ENCODE data around the gene TNFRSF11A. TPM values are rescaled to one million over a fixed set of nuclear protein-coding genes. Genes with fewer than 3 reads are reported as not detected.

TNFRSF11A gene
- total RNA-seq, 1 experiment from 2014 or later = 3.2 TPM

GRCh38 chr18:62372156-62372555, 47.0 kb downstream of the TNFRSF11A start:
- DNase-seq (ENCODE audit: low read depth, low spot score) = no peak
- Histone ChIP-seq H3K27me3 (ENCODE audit: insufficient read depth, low read length) (no peaks in the 10 kb centered on the region), H3K9ac (ENCODE audit: low read length) (no peak overlapping the region), H3K79me2 (ENCODE audit: insufficient read depth, low read length) (no peaks in the 10 kb centered on the region), H3K9me2 (ENCODE audit: insufficient read depth) (no peaks in the 10 kb centered on the region), H3K4me1 (ENCODE audit: control insufficient read depth in 1 of 2, insufficient read depth in 2 of 2, low read length in 2 of 2) (no peaks in the 10 kb centered on the region), H3K27ac (ENCODE audit: low read depth, low read length) (no peak overlapping the region), H3K9me3 (ENCODE audit: control insufficient read depth in 1 of 2, insufficient read depth in 1 of 2, low read depth in 1 of 2, low read length in 2 of 2) (no peaks in the 10 kb centered on the region), H3K4me3 (replicated peaks in 1 of 2; ENCODE audit: low read depth in 1 of 2, low read length in 2 of 2) (no peak overlapping the region), H2AFZ (ENCODE audit: low read depth, low read length, poor library complexity, severe bottlenecking) (no peak overlapping the region), H3K36me3 (ENCODE audit: control insufficient read depth in 1 of 2, insufficient read depth in 2 of 2, low read length in 2 of 2) (no peaks in the 10 kb centered on the region), H4K20me1 (ENCODE audit: insufficient read depth) (no peaks in the 10 kb centered on the region), H3K4me2 (ENCODE audit: low read length) (no peak overlapping the region)
- RAD21 ChIA-PET (ENCODE audit: low non-redundant PET in 1 of 2, low total read pairs in 2 of 2, uncharacterized antibody in 2 of 2, unreplicated experiment in 2 of 2) = no interaction called here
- CTCF ChIA-PET = no interaction called here
- intact Hi-C loops (cut with micrococcal nuclease) = no loop called here
- TF ChIP-seq YY1 (IDR thresholded peaks at IDR 0.05; ENCODE audit: extremely low read depth, insufficient replicate concordance, low read depth, low read length) (no peak), RAD21 (IDR thresholded peaks at IDR 0.05; ENCODE audit: low read depth) (no peak), EZH2 (IDR thresholded peaks at IDR 0.05) (no peak), ELF1 (IDR thresholded peaks at IDR 0.05; ENCODE audit: borderline replicate concordance, low read depth) (no peak), ZBTB33 (IDR thresholded peaks at IDR 0.05; ENCODE audit: extremely low read depth, insufficient replicate concordance, low read length) (no peak), CBX3 (IDR thresholded peaks at IDR 0.05; ENCODE audit: low read depth) (no peak)
- no peak for ATAC-seq
- POLR2A ChIA-PET = no interaction called here
- no TSS peak for BruUV-seq (replicated peaks)

GRCh38 chr18:62372882-62373281, 47.8 kb downstream of the TNFRSF11A start:
- no peak overlapping the region for H3K9ac ChIP-seq (ENCODE audit: low read length)
- H3K9me2 ChIP-seq (ENCODE audit: insufficient read depth) = no peaks in the 10 kb centered on the region
- RAD21 ChIA-PET (ENCODE audit: low non-redundant PET in 1 of 2, low total read pairs in 2 of 2, uncharacterized antibody in 2 of 2, unreplicated experiment in 2 of 2) = no interaction called here
- no peak overlapping the region for H2AFZ ChIP-seq (ENCODE audit: low read depth, low read length, poor library complexity, severe bottlenecking)
- H3K4me2 ChIP-seq (ENCODE audit: low read length) = no peak overlapping the region
- no peak overlapping the region for H3K4me3 ChIP-seq (replicated peaks in 1 of 2; ENCODE audit: low read depth in 1 of 2, low read length in 2 of 2)
- H3K9me3 ChIP-seq (ENCODE audit: control insufficient read depth in 1 of 2, insufficient read depth in 1 of 2, low read depth in 1 of 2, low read length in 2 of 2) = no peaks in the 10 kb centered on the region
- ATAC-seq (no peak), DNase-seq (ENCODE audit: low read depth, low spot score) (no peak)
- H3K36me3 ChIP-seq (ENCODE audit: control insufficient read depth in 1 of 2, insufficient read depth in 2 of 2, low read length in 2 of 2) = no peaks in the 10 kb centered on the region
- H4K20me1 ChIP-seq (ENCODE audit: insufficient read depth) = no peaks in the 10 kb centered on the region
- H3K27ac ChIP-seq (ENCODE audit: low read depth, low read length) = no peak overlapping the region
- no peaks in the 10 kb centered on the region for H3K79me2 ChIP-seq (ENCODE audit: insufficient read depth, low read length)
- no TSS peak for BruUV-seq (replicated peaks)
- CTCF ChIA-PET = no interaction called here
- H3K27me3 ChIP-seq (ENCODE audit: insufficient read depth, low read length) = no peaks in the 10 kb centered on the region
- no peak for TF ChIP-seq FOSL1 (IDR thresholded peaks at IDR 0.05; ENCODE audit: low read depth)
- no peak for TF ChIP-seq JUND (IDR thresholded peaks at IDR 0.05)
- TF ChIP-seq ZFX (IDR thresholded peaks at IDR 0.05) = no peak
- no peak for TF ChIP-seq EGR1 (IDR thresholded peaks at IDR 0.05; ENCODE audit: low read depth)
- TF ChIP-seq SP1 (IDR thresholded peaks at IDR 0.05; ENCODE audit: low read depth) = no peak
- TF ChIP-seq CTCF (IDR thresholded peaks at IDR 0.05 in 2 of 3, conservative IDR thresholded peaks at IDR 0.05 in 1 of 3; ENCODE audit: borderline replicate concordance in 1 of 3, insufficient read depth in 1 of 3, low read depth in 2 of 3, low read length in 2 of 3) = no peak
- no peak for TF ChIP-seq CEBPB (IDR thresholded peaks at IDR 0.05; ENCODE audit: low read depth)
- no peak for TF ChIP-seq ZBTB33 (IDR thresholded peaks at IDR 0.05; ENCODE audit: extremely low read depth, insufficient replicate concordance, low read length)
- POLR2A ChIA-PET = no interaction called here
- no peaks in the 10 kb centered on the region for H3K4me1 ChIP-seq (ENCODE audit: control insufficient read depth in 1 of 2, insufficient read depth in 2 of 2, low read length in 2 of 2)
- intact Hi-C loops (cut with micrococcal nuclease) = no loop called here

All from HCT116 (cell line).